ENCODE data around the gene CLSTN2. TPM values are rescaled to one million over a fixed set of nuclear protein-coding genes. Genes with fewer than 3 reads are reported as not detected.

The CLSTN2 gene
- polyA plus RNA-seq, 3 donors = not detected

GRCh38 chr3:140160553-140160952, 225.6 kb downstream of the CLSTN2 start:
- no peaks in the 10 kb centered on the region for H4K20me1 ChIP-seq (ENCODE audit: insufficient read depth, low read length)
- no peak overlapping the region for H3K9ac ChIP-seq (ENCODE audit: insufficient read depth, low read length, poor library complexity, severe bottlenecking)
- H2AFZ ChIP-seq (ENCODE audit: insufficient read depth, low read depth, low read length, poor library complexity, severe bottlenecking) = no peak overlapping the region
- H3K4me1 ChIP-seq (ENCODE audit: control insufficient read depth in 1 of 2, insufficient read depth in 2 of 2, low read length in 2 of 2) = no peaks in the 10 kb centered on the region
- H3K9me3 Mint-ChIP-seq = peaks cover 0 to 1% (median 0%) of the 10 kb centered on the region in 7 donors
- H3K27me3 ChIP-seq (ENCODE audit: control insufficient read depth in 2 of 2, insufficient read depth in 2 of 2, low read length in 2 of 2) = no peaks in the 10 kb centered on the region
- H3K4me2 ChIP-seq (replicated peaks; ENCODE audit: extremely low read depth, low read length, poor library complexity, severe bottlenecking) = no peak overlapping the region
- intact Hi-C loops (cut with micrococcal nuclease) = no loop called here
- H3K4me3 Mint-ChIP-seq = no peak overlapping the region
- H3K4me3 ChIP-seq (replicated peaks in 1 of 3; ENCODE audit: low read depth in 2 of 3, low read length in 3 of 3) = no peak overlapping the region
- no peak overlapping the region for H3K27ac Mint-ChIP-seq
- no peak for DNase-seq
- H3K27ac ChIP-seq (ENCODE audit: low read depth in 1 of 2, low read length in 2 of 2) = no peak overlapping the region
- no peaks in the 10 kb centered on the region for H3K9me3 ChIP-seq (replicated peaks in 1 of 2; ENCODE audit: control insufficient read depth in 1 of 2, insufficient read depth in 1 of 2, low read length in 2 of 2)
- no peaks in the 10 kb centered on the region for H3K36me3 Mint-ChIP-seq
- no peaks in the 10 kb centered on the region for H3K36me3 ChIP-seq (replicated peaks in 1 of 2; ENCODE audit: control insufficient read depth in 1 of 2, insufficient read depth in 2 of 2, low read length in 2 of 2)
- H3K27me3 Mint-ChIP-seq (ENCODE audit: low read depth in 3 of 3) = no peaks in the 10 kb centered on the region
- TF ChIP-seq CTCF (IDR thresholded peaks at IDR 0.05) = no peak
- no peaks in the 10 kb centered on the region for H3K4me1 Mint-ChIP-seq
- no CpG with 5 or more reads among the region's 2 CpGs for WGBS (ENCODE audit: insufficient coverage)
- no peaks in the 10 kb centered on the region for H3K79me2 ChIP-seq (ENCODE audit: insufficient read depth, low read length)

- H3K27ac Mint-ChIP-seq = no peak overlapping the region
- Histone ChIP-seq H3K9me3 (replicated peaks in 1 of 2; ENCODE audit: control insufficient read depth in 1 of 2, insufficient read depth in 1 of 2, low read length in 2 of 2) (no peaks in the 10 kb centered on the region), H4K20me1 (ENCODE audit: insufficient read depth, low read length) (no peaks in the 10 kb centered on the region), H3K4me2 (replicated peaks; ENCODE audit: extremely low read depth, low read length, poor library complexity, severe bottlenecking) (no peak overlapping the region), H3K27me3 (ENCODE audit: control insufficient read depth in 2 of 2, insufficient read depth in 2 of 2, low read length in 2 of 2) (no peaks in the 10 kb centered on the region), H3K9ac (ENCODE audit: insufficient read depth, low read length, poor library complexity, severe bottlenecking) (no peak overlapping the region), H3K36me3 (replicated peaks in 1 of 2; ENCODE audit: control insufficient read depth in 1 of 2, insufficient read depth in 2 of 2, low read length in 2 of 2) (no peaks in the 10 kb centered on the region), H3K4me1 (ENCODE audit: control insufficient read depth in 1 of 2, insufficient read depth in 2 of 2, low read length in 2 of 2) (no peaks in the 10 kb centered on the region), H2AFZ (ENCODE audit: insufficient read depth, low read depth, low read length, poor library complexity, severe bottlenecking) (no peak overlapping the region), H3K4me3 (replicated peaks in 1 of 3; ENCODE audit: low read depth in 2 of 3, low read length in 3 of 3) (no peak overlapping the region), H3K79me2 (ENCODE audit: insufficient read depth, low read length) (no peaks in the 10 kb centered on the region), H3K27ac (ENCODE audit: low read depth in 1 of 2, low read length in 2 of 2) (no peak overlapping the region)
- no peaks in the 10 kb centered on the region for H3K36me3 Mint-ChIP-seq
- H3K27me3 Mint-ChIP-seq (ENCODE audit: low read depth in 3 of 3) = no peaks in the 10 kb centered on the region
- H3K4me1 Mint-ChIP-seq = no peaks in the 10 kb centered on the region
- peaks cover 0 to 1% (median 0%) of the 10 kb centered on the region in 7 donors for H3K9me3 Mint-ChIP-seq
- TF ChIP-seq CTCF (IDR thresholded peaks at IDR 0.05) = no peak
- no peak for DNase-seq
- WGBS (ENCODE audit: insufficient coverage) = 100% methylated on average over 2 of the region's 5 CpGs
- intact Hi-C loops (cut with micrococcal nuclease) = no loop called here
- H3K4me3 Mint-ChIP-seq = no peak overlapping the region
Measured at GRCh38 chr3:140162551-140162950, 227.6 kb downstream of the CLSTN2 start.
